ENCODE results near the gene HMCN2.
"Not testable (repeated sequence)": the region's sequence is repeated elsewhere in the genome, so short reads cannot be mapped to it uniquely, and the experiment has no call there.

The HMCN2 gene

DNA sequence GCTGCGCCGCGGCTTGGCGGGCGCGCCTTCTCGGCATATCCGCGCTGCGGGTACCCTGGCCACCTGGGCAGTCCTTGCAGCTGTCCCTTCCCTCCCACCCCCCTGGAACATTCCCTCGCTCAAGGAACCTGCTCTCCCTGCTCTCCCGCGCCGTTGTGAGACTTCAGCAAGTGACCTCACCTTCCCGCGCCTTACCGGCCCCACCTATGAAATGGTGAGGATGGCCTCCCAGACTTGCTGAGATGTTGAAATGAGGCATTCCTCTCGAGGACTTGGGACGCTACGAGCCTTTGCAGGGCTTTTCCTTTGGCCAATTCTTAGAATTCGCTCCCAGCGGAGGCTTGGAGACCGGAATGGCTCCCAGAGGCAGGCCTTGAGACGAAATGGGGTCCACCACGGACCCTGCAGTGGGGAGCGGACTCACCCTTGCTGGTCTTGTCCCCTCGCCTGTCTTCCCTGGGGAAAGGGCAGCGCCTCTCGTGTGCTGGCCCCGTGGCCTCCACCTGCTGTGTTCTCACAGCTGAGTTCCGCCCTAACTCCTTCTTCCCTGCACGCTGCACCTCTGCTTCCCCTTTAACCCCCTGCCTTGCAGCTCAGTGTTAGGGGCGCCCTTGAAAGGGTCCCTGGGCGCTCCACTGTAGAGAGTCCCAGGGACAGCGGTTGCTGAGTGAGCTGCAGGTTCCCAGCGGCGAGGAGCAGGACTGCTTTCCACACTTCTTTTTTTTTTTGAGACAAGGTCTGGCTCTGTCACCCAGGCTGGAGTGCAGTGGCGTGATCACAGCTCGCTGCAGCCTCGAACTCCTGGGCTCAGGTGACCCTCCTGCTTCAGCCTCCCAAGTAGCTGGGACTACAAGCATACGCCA lies 907 bp downstream of the HMCN2 start:
- no peak for DNase-seq

DNA sequence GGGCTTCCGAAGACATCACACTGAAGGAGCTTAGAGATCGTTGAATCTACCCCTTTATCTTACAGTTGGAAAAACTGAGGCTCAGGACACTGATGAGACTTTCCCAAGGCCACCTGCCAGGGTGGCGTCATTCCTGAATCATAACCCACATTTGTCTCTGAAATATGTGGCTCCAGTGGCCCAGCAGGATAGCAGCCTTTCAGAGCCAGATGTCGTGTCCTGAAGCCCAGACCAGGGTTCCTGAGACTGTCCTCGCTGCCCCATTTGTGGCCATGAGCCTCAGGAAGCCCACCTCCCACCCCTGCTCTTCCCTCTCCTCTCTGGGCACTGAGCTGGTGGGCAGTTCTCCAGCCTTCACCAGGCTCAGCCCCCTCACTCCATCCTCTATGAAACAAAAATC lies 2.4 kb downstream of the HMCN2 start:
- no peak for DNase-seq

DNA sequence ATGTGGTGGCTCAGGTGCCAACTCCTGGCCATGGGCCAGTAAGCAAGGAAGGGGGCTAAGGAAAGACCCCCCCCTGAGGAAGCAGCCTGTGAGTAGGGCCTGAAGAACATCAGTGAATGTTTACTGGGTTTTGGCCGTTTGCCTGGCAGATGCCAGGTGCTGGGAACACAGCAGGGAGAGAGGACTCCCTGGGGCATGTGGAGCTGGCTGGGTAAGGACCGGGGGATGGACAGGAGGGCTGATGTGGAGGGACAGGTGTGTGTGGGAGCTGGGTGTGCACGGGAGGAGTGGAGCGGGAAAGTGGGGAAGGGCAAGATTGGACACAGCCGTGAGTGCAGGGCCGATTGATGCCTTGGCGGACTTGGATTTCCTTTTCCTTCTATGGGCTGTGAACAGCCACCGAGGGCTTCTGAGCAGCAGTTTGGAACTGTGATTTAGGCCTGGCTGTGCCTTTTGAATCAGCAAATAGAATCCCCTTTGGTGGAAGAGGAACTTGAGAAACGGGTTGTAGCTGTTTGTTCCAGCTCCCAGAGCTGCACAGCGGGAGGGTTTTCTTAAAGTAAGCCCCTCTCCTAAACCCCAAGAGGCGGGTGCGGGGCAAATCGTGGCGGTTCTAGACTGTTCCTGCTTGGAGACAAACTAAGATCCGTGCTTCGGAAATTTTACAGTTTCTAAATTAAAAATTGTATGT lies 3.1 kb downstream of the HMCN2 start:
- DNase-seq: no peak

DNA sequence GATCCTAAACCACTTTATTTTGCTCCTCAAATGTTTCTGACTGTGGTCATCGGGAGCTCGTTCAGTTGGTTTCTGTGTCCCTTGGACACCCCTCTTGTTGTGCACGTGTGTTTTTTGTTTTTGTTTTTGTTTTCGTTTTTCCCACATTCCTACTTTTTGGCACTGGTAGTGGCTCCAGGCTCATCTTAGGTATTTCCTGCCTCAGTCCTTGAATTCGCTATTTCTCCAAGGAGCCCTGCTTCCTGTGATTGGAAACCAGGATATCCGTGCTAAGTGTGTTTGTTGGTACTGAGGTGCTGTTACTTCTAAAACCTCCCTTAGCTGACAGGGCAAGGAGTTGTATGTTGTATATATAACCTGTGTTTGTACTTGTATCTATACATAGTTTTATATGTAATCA lies 5.9 kb downstream of the HMCN2 start:
- DNase-seq: no peak

DNA sequence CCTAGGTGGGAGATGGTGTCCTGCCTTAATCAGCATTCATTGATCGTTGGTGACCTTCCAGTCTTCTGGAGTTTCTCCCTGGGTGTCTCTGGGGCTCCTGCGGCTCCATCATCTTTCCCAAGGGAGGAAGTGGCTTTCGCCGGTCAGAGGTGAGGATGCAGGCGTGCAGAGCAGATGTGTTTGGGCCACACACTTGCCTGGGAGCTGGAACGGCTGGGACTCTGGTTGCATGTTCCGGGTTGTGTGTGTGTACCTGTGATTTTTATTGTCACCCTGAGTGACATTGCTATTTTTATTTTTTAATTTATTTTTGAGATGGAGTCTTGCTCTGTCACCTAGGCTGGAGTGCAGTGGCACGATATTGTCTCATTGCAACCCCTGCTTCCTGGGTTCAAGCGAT lies 9.6 kb downstream of the HMCN2 start:
- DNase-seq: no peak

DNA sequence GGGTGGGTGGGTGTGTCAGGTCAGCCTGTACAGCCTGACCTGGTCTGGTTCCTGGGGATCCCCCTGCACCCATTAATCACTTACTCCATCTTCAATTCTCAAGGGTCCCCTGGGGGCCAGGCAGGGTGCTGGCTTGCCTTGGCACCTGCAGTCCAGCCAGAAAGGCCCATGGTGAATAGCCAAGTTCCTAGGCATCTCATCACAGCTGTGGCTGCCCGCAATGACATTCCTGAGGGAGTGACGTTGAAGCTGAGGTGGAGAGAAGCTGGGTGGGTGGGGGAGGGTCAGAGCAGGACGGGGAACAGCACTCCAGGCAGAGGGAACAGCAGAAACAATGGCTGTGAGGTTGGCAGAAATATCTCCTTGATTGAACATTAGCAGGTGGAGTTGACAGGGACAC lies 10.6 kb downstream of the HMCN2 start:
- no peak for DNase-seq

DNA sequence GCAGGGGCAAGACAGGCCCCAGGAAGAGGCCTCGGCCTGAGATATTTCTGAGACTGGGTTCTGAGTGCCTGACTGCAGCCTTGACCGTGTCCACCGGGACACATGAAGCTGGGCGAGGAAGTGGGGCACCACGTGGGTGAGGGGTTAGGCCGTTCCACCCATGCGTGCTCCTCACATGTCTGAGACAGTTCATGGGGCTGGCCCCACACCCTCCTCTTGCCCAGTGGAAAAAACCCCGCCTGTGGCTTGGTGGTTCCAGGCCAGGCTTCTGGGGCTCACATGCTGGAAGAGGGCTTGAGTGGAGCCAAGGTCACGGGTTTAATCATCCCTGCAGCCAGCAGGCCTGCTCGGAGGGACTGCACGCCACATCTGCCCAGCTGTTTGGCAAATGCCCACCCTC lies 11.4 kb downstream of the HMCN2 start:
- no peak for DNase-seq

DNA sequence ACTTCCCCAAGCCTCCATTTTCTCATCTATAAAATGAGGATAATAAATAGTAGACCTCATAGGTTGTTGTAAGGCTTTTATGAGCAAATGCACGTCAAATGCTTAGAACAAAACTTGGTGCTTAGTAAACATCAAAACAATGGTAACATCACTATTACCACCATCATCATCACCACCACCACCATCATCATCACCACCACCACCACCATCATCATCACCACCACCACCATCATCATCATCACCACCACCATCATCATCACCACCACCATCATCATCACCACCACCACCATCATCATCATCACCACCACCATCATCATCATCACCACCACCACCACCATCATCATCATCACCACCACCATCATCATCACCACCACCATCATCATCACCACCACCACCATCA lies 12.0 kb downstream of the HMCN2 start:
- not testable (repeated sequence) for DNase-seq

DNA sequence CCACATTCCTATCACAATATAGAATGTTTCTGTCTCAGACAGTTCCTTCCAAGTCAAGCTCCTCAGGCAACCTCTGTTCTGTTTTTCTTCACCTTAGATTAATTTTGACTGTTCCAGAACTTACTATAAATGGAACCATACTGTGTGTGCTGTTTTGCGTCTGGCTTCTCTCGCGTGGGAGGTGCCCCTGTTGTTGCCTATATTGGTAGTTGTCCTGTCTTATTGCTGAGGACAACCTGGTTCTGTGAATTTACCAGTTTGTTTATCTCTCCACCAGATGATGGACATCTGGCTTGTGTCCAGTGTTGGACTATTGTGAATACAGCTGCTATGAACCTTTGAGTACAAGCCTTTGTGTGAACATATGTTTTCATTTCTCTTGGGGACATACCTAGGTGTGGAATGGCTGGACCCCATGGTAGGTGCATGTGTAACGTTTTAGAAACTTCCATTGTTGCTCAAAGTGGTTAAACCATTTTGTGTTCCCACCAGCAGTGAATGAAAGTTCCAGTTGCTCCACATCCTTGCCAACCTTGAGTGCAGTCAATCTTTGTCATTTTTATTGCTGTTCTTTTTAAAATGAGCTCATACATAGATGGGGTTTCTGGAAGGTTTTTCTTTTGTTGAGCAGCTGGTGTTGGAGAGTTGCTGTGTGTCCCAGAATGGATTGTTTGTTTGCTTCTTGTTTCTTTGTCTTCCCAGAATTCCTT lies 18.1 kb downstream of the HMCN2 start:
- no peak for DNase-seq

DNA sequence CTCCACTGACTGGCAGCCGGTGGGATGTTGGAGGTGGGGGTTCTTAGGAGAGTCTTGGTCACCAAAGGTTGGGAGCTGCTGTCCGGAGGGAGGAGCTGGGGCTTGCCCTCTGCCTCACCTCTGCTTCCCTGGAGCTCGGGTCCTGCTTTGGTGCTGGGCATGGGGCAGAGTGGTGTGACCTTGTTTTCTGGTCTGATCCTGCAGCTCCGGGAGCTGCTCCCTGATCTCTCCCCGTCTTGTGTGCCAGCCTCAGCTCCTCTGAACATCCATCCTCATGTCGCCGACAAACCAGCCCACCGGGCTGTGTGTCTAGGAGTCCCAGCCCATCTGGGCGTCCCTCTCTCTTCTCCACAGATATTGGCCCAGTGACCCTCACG lies 18.7 kb downstream of the HMCN2 start:
- DNase-seq: no peak

DNA sequence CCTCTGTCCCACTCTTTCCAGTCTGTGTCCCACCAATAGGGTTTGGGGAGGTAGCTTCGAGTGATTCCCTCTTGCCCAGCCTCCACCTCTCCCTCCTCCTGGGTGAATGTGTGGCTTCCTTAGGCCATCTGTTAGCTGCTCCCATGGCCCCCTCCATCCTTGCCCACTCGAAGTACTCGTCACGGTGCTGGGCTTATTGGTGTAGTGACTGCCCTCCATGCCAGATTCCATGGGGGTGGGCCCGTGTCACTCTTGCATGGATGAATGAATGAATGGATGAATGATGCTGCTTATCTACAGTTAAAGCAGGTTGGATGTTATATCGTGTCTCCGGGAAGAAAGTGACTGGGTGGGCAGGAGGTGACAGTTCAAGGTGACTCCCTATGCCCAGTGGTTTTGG lies 19.1 kb downstream of the HMCN2 start:
- no peak for DNase-seq

DNA sequence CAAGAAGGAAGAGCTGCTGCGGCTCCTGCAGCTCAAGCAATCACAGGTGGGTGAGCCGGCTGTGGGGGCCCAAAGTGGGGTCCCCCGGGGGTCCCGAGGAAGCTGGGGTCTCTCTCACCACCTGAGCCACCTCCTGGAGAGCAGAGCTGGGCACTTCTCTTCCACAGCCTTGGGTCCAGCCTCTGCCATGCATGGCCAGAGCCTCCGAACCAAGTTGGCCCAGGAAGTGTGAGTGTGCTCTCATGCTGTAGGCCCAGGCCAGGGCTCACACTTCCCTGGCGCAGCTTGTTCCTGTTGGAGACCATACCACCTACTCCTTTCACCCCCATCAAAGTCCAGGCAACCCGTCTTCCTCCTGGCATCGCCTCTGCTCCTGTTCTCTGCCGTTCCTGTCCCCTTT lies 19.7 kb downstream of the HMCN2 start:
- no peak for DNase-seq

DNA sequence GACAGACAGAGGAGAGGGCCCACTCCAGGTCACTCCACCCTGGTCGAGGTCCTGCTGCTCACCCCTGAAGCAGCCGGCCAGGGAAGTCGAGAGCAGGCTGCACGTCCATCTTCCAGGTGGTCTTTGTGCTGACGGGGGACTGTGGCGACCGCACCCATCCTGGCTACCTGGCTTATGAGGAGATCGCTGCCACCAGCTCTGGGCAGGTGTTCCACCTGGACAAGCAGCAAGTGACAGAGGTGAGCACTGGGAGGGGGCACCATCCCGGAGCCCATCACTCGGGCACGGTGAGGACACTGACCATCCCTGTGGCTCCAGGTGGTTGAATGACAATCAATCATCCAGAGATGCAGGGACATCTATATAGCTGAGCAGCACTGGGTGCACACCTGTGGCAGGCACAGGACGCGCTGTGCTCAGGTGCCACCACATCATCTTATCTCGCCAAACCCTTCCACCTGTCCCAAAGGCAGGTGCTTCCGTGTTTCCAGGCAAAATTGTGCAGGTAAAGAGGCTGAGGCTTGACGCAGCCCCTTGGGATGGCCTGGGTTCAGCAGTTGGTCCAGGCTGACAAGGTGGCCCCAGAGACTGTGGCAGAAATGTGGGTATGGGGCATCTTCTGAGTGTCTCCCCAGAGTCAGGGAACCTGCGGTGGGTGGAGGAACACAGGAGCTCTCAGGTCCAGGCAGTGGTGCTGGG lies 20.7 kb downstream of the HMCN2 start:
- no peak for DNase-seq

DNA sequence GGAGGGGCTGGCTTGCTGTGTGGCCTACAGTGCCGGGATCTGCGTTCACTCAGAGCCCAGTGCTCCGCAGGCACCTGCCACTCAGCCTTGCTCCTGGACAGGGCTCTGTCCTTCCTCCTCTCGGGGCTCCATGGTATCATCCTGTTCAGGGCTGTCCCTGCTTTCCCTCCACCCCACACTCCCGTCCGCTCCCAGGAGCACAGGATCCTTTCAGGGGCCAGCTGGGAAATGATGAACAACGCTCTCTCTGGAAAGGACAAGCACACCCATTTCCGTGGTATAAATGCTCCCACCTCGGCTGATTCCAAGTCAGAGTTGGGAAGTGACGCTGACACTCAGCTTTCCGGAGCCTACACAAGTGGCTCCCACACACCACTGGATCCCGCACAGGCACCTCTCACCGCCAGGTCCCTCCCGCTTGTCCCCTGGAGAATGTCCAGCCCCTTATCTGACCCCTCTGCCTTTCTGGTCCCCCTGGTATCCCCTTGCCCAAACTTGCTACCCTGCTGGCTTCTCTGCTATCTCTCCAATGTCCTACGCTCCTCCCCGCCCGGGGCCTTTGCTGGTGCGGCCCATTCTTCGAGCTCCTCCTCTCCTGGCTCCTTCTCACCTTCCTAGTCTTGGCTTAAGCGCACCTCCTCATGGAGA lies 21.3 kb downstream of the HMCN2 start:
- DNase-seq: no peak

DNA sequence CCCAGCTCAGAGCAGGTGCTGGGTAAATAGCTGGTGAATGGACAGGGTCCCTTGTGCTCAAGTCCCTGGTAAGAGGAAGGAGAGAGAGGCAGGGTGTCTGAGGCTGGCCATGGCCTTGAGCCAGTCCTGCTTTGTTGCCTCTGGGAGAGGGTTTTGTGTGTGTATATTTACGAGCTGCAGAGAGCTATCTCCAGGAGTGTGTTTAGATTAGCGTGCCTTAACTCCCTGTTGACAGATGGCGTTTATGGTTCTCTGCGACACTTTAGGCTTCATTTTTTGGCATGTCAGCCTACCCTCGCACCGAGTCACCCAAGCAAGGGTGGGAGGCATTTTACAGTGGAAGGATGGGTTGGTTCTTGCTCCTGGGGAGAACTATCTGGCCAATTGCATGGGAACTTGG lies 22.2 kb downstream of the HMCN2 start:
- no peak for DNase-seq

DNA sequence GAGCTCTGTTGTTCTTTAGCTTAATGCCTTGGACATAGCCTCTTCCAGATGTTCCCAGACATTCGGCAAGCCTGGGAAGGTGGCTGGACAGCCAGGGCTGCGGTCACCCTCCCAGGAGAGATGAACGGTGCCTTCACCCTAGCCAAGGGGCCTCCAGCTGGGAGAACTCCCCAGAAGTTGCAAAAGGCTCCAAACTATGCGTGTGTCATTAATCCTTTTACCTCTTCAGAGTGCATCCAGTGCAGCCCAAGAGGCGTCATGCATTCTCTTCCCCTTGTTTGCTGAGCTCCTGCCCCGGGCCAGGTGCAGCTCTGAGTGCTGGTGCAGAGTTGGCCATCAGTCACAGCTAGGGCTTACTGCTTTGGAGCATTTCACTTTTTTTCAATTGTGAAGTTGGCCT lies 22.8 kb downstream of the HMCN2 start:
- no peak for DNase-seq

DNA sequence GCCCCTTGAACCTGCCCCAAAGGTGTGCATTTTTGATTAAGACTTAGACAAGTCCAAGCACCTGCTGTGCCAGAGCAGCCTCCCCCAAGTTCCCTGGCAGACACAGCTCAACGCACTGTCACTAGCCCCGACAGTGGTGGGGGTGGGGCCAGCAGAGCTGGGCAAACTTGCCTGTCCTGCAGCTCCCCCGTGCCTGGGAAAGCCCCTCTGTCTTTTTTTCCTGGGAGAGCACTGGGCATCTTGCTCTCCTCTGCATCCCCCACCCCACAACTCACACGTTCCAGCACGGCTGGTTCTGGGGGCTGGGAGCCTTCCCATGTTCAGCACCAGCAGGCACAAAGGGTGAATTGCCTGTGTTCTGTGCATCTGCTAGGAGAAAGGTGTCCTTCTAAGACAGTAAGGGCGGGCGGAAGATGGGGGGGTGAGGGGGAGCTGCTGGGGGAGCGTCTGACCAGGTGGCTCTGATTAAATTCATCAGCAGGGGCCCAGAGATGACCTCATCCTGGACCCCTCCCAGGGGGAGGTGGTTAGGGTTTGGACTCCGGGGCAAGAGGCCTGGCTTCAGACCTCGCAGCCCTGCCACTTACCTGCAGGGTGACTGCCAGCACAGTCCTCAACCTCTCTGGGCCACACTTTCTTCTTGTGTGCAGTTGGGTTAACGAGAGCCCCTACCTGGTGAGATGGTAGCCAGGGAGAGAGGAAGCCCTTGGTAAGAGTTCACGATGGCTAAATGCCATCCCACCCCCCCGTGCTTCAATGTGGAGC lies 23.5 kb downstream of the HMCN2 start:
- DNase-seq: no peak

DNA sequence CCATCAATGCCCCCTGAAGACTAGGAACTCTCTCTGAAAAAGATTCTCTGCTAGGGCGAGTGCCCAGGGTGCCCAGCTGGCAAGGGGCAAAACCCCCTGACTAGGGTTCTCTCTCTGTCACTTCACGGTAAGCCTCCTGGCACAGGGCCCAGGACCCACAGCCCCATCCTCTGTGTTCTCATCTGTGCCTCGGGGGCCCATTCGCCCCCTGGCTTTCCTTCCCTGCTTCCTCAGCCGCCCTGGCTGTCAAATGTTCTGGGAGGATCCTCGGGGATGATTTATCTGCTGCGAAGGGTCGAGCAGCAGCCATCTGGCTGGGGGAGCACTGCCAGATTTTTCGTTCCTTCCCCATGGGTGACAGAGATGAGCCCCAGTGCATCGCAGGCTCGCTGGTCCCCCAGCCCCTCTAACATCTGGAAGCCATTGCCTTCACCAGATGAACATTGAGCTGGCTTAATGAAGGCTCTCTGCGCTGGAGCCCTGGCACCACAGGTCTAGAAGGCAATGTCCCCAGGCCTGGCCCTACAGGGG lies 24.2 kb downstream of the HMCN2 start:
- DNase-seq: no peak

DNA sequence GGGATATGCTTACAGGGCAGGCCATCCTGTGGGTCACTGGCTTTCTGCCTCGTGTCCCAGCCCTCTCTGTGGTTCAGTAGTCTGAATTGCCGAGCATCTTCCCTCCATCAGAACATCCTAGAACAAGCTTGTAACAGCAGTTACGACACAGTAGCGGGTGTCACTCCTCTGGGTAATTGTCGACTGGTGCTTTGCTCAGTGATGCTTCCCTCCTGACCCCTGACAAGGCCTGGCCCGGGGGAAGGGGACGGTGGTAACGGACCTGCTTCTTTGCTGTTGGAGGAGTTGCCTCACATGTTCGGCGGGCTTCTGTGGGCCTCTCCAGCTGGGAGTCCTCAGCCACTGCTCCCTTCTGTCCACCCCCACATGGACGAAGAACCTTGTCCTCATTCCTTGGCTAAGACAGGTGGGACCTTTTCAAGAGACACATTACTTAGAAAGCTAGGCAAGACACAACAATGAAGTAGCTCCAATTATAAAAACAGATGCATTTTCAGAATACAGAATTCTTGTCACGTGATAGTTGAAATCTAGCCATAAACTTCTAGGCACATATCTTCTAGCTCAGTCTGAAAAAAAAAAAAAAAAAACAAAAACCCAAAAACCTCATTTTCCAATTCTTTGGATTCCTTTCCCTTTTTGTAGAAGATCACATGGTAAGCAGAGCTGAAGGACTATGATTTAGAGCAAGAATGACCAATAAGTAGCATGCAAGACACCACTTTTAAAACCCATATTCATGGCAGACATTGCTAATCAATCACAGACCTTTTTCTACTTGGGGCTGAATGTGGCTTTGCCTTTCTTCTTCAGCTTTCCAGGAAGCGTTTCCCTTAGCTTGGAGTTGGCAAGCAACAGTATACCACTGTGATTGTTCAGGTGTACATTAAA lies 25.0 kb downstream of the HMCN2 start:
- DNase-seq: no peak

DNA sequence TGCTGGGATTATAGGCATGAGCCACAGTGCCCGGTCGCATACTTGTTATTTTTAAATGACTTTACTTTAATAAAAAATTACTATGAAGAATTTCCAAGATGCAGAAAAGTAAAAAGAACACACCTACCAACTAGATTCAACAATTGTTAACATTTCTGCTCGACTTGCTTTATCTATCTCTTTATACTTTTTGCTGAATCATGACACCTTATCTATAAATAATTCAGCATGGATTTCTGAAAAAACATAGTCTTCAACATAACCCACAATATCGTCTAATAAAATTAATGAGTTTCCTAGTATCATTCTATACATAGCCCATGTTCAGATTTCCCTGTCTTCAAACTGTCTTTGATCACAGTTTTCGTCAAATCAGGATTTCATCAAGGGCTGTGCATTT lies 25.9 kb downstream of the HMCN2 start:
- no peak for DNase-seq

DNA sequence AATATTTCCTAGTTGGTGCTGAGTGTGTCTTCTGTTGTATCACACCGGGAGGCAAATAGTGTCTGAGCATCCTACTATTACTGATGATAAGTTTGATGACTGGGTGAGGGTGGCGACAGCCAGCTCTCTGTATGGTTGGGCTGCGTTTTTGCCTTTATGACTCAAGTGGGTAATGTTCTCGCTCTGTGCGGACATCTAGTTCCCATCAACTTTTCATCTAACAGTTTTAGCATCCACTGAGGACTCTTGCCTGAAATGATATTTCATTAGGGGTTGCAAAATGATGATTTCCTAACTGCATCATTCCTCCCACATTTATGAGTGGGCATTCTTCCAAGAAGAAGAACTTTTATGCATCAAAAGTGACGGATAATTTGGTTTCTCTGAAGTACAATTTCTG lies 26.5 kb downstream of the HMCN2 start:
- no peak for DNase-seq

Measured in activated CD4-positive, alpha-beta T cell treated with anti-CD3 and anti-CD28 coated beads, Interleukin-2, amount 50 U/mL, for 1 hour (primary cell).